IMR-90 (cell line): ENCODE results near the gene WWP2.
"Not testable (repeated sequence)": the region's sequence is repeated elsewhere in the genome, so short reads cannot be mapped to it uniquely, and the experiment has no call there.

ENCODE experiments used
- CTCF ChIP-seq: conservative IDR thresholded peaks from 2 replicates; pipeline ENCODE4 v1.5.1; 2012; ENCODE audit warnings: mild to moderate bottlenecking, low read depth, low read length, improper control_type of control experiment
- MAZ ChIP-seq: IDR thresholded peaks from 2 replicates; pipeline ENCODE4 v1.6.1; 2012; ENCODE audit warnings: low read depth, mild to moderate bottlenecking, low read length, improper control_type of control experiment, moderate library complexity, borderline replicate concordance
- POLR2A ChIP-seq: IDR thresholded peaks from 2 replicates; pipeline ENCODE4 v1.6.1; 2012; ENCODE audit warnings: mild to moderate bottlenecking, low read depth, low read length
- RCOR1 ChIP-seq: IDR thresholded peaks from 2 replicates; pipeline ENCODE4 v1.6.1; 2012; ENCODE audit warnings: mild to moderate bottlenecking, low read length, improper control_type of control experiment; ENCODE audit not compliant: insufficient replicate concordance
- RFX5 ChIP-seq: IDR thresholded peaks from 2 replicates; pipeline ENCODE4 v1.8.0; 2012; ENCODE audit warnings: low read depth, mild to moderate bottlenecking, low read length, moderate library complexity

GRCh38 chr16:69969657-69970056 lies 207.5 kb downstream of the WWP2 start:
- TF ChIP-seq MAZ, CTCF, RFX5, POLR2A, RCOR1: not testable (repeated sequence)
